ENCODE results near the gene SPPL2B. TPM values are rescaled to one million over a fixed set of nuclear protein-coding genes. Genes with fewer than 3 reads are reported as not detected.

Gene SPPL2B
- total RNA-seq, 5 donors from 2014 or later (not counting 1 experiment from before 2014, with no cell fraction given) = 96.5 to 173 (median 133) TPM

DNA sequence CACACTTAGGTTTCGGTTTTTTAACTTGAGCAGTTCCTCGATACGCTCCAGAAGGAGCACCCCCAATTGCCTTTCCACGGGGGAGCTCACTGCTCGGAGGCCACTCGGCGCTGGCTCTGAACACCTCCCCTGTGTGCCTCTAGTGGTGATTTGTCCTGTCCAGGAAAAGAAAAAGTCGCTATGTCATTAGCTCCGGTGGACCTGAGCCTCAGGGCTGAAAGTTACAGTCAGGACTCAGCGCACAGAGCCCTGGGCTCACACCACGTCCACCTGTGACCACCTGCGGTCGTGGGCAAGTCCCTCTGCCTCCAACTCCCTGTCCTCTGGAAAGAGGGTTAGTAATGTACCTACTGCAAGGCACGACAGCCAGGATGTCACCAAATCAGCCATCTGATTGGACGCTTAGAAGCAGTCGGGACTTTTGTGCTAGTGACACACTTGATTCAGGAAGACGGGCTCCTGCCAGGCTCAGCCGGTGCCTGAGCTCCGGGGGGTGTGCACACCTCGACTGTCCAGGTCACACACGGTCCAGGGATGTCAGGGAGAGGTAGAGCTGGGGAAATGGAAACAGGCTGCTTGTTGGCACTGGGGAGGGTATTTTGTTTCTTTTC is 27.7 kb downstream of the SPPL2B start:
- no peaks in the 10 kb centered on the region for H3K36me3 Mint-ChIP-seq
- peaks cover 0 to 4% (median 4%) of the 10 kb centered on the region in 3 donors for H3K4me1 Mint-ChIP-seq
- DNase-seq = no peak
- H3K4me3 Mint-ChIP-seq = no peak overlapping the region
- H3K4me3 ChIP-seq (ENCODE audit: control insufficient read depth in 1 of 2, extremely low read depth in 1 of 2, low read length in 1 of 2) = no peak overlapping the region
- H3K27ac Mint-ChIP-seq = no peak overlapping the region
- H3K36me3 ChIP-seq (ENCODE audit: control insufficient read depth in 2 of 2, extremely low read depth in 1 of 2, insufficient read depth in 1 of 2, low read length in 1 of 2) = peaks cover 9 to 14% of the 10 kb centered on the region in 2 donors
- ATAC-seq (replicated peaks in 1 of 4) = no peak
- no peaks in the 10 kb centered on the region for H3K9me3 Mint-ChIP-seq
- H3K27ac ChIP-seq (ENCODE audit: low read length) = no peak overlapping the region
- ChIA-PET CTCF (no interaction called here), POLR2A (no interaction called here)
- H3K9me3 ChIP-seq = no peaks in the 10 kb centered on the region
- H3K4me1 ChIP-seq (ENCODE audit: control insufficient read depth in 1 of 2, extremely low read depth in 1 of 2, insufficient read depth in 2 of 2, low read length in 2 of 2) = peaks cover 0 to 4% of the 10 kb centered on the region in 2 experiments
- 96% methylated on average over 18 of the region's 21 CpGs for WGBS (ENCODE audit: insufficient coverage)
- H3K27me3 Mint-ChIP-seq = peaks cover 6% of the 10 kb centered on the region in 2 donors
- peaks cover 0 to 16% of the 10 kb centered on the region in 2 experiments for H3K27me3 ChIP-seq (replicated peaks in 1 of 2; ENCODE audit: control insufficient read depth in 2 of 2, extremely low read depth in 1 of 2, insufficient read depth in 2 of 2, low read length in 1 of 2)

GRCh38 chr19:2357279-2358206 is 29.1 kb downstream of the SPPL2B start:
- ATAC-seq (replicated peaks in 1 of 4) (no peak), DNase-seq (no peak)
- H3K4me1 ChIP-seq (ENCODE audit: control insufficient read depth in 1 of 2, extremely low read depth in 1 of 2, insufficient read depth in 2 of 2, low read length in 2 of 2) = peaks cover 0 to 9% of the 10 kb centered on the region in 2 experiments
- H3K27me3 ChIP-seq (replicated peaks in 1 of 2; ENCODE audit: control insufficient read depth in 2 of 2, extremely low read depth in 1 of 2, insufficient read depth in 2 of 2, low read length in 1 of 2) = peaks cover 0 to 29% of the 10 kb centered on the region in 2 experiments
- Mint-ChIP-seq H3K27me3 (peaks cover 6% of the 10 kb centered on the region in 2 donors), H3K4me1 (peaks cover 0 to 4% (median 4%) of the 10 kb centered on the region in 3 donors), H3K9me3 (no peaks in the 10 kb centered on the region), H3K4me3 (no peak overlapping the region), H3K27ac (no peak overlapping the region), H3K36me3 (no peaks in the 10 kb centered on the region)
- 93% methylated on average over 3 of the region's 3 CpGs for WGBS (ENCODE audit: insufficient coverage)
- peaks cover 8 to 11% of the 10 kb centered on the region in 2 donors for H3K36me3 ChIP-seq (ENCODE audit: control insufficient read depth in 2 of 2, extremely low read depth in 1 of 2, insufficient read depth in 1 of 2, low read length in 1 of 2)
- ChIA-PET POLR2A (no interaction called here), CTCF (no interaction called here)
- no peak overlapping the region for H3K4me3 ChIP-seq (ENCODE audit: control insufficient read depth in 1 of 2, extremely low read depth in 1 of 2, low read length in 1 of 2)
- no peak overlapping the region for H3K27ac ChIP-seq (ENCODE audit: low read length)
- H3K9me3 ChIP-seq = no peaks in the 10 kb centered on the region

DNA sequence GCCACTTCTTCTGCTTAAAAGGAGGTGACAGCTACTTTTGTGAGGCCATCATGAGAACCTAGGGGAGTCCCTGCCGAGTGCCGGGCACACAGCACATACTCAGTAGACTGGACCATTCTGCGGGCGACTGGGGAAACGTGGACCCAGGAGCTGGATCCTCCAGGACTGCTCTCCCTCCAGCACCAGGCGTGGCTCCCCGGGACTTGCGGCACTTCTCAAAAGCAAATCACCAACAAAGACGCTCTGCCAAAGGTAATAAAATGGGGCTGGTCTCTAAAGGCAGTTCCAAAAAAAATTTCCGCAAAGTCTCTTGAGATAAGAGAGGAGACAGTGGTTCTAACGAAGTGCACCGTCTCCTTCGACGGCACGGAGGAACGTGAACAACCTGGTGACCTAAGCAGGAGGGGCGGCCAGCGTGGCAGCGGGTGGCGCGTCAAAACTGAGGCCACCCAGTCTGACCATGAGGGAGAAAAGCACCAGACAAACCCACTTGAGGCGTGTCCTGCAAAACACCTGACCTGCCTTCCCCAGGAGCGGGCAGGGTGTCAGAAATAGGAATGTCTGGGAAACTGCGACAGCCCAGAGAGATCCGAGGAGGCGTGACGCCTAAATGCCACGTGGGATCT is 30.2 kb downstream of the SPPL2B start:
- H3K36me3 Mint-ChIP-seq = no peaks in the 10 kb centered on the region
- no peaks in the 10 kb centered on the region for H3K9me3 Mint-ChIP-seq
- H3K27ac Mint-ChIP-seq = no peak overlapping the region
- DNase-seq (no peak), ATAC-seq (replicated peaks in 1 of 4) (no peak)
- peaks cover 0 to 4% (median 4%) of the 10 kb centered on the region in 3 donors for H3K4me1 Mint-ChIP-seq
- ChIA-PET CTCF (no interaction called here), POLR2A (no interaction called here)
- H3K4me3 Mint-ChIP-seq = no peak overlapping the region
- peaks cover 0 to 39% of the 10 kb centered on the region in 2 experiments for H3K27me3 ChIP-seq (replicated peaks in 1 of 2; ENCODE audit: control insufficient read depth in 2 of 2, extremely low read depth in 1 of 2, insufficient read depth in 2 of 2, low read length in 1 of 2)
- 94% methylated on average over 24 of the region's 28 CpGs for WGBS (ENCODE audit: insufficient coverage)
- H3K27ac ChIP-seq (ENCODE audit: low read length) = no peak overlapping the region
- no peak overlapping the region for H3K4me3 ChIP-seq (ENCODE audit: control insufficient read depth in 1 of 2, extremely low read depth in 1 of 2, low read length in 1 of 2)
- peaks cover 0 to 9% of the 10 kb centered on the region in 2 experiments for H3K4me1 ChIP-seq (ENCODE audit: control insufficient read depth in 1 of 2, extremely low read depth in 1 of 2, insufficient read depth in 2 of 2, low read length in 2 of 2)
- peaks cover 5% of the 10 kb centered on the region in 2 donors for H3K36me3 ChIP-seq (ENCODE audit: control insufficient read depth in 2 of 2, extremely low read depth in 1 of 2, insufficient read depth in 1 of 2, low read length in 1 of 2)
- no peaks in the 10 kb centered on the region for H3K9me3 ChIP-seq
- H3K27me3 Mint-ChIP-seq = peaks cover 6% of the 10 kb centered on the region in 2 donors

- CTCF ChIA-PET = no interaction called here
- Mint-ChIP-seq H3K4me3 (no peak within 1 kb of the TSS), H3K4me1 (peaks cover 0 to 4% (median 4%) of the 10 kb centered on the region in 3 donors), H3K36me3 (no peaks in the 10 kb centered on the region), H3K27me3 (peaks cover 8 to 13% of the 10 kb centered on the region in 2 donors), H3K9me3 (no peaks in the 10 kb centered on the region), H3K27ac (peak within 1 kb of the TSS in 1 of 2 donors; percentile 15)
- POLR2A ChIA-PET = no interaction called here
- DNase-seq (no peak), ATAC-seq (replicated peaks in 1 of 4) (no peak)
- peaks cover 0 to 9% of the 10 kb centered on the region in 2 experiments for H3K4me1 ChIP-seq (ENCODE audit: control insufficient read depth in 1 of 2, extremely low read depth in 1 of 2, insufficient read depth in 2 of 2, low read length in 2 of 2)
- no peaks in the 10 kb centered on the region for H3K9me3 ChIP-seq
- no peak within 1 kb of the TSS for H3K4me3 ChIP-seq (ENCODE audit: control insufficient read depth in 1 of 2, extremely low read depth in 1 of 2, low read length in 1 of 2)
- H3K27ac ChIP-seq (ENCODE audit: low read length) = no peak within 1 kb of the TSS
- 30% methylated on average over 28 of the region's 44 CpGs for WGBS (ENCODE audit: insufficient coverage)
- no peaks in the 10 kb centered on the region for H3K36me3 ChIP-seq (ENCODE audit: control insufficient read depth in 2 of 2, extremely low read depth in 1 of 2, insufficient read depth in 1 of 2, low read length in 1 of 2)
- H3K27me3 ChIP-seq (replicated peaks in 1 of 2; ENCODE audit: control insufficient read depth in 2 of 2, extremely low read depth in 1 of 2, insufficient read depth in 2 of 2, low read length in 1 of 2) = peaks cover 0 to 39% of the 10 kb centered on the region in 2 experiments
Measured at GRCh38 chr19:2359992-2360685, 31.7 kb downstream of the SPPL2B start, which contains the start of gene TMPRSS9. TSS of gene TMPRSS9 (plus strand) at chr19:2360265. CDS start at chr19:2389786, 29,521 bp downstream.

DNA sequence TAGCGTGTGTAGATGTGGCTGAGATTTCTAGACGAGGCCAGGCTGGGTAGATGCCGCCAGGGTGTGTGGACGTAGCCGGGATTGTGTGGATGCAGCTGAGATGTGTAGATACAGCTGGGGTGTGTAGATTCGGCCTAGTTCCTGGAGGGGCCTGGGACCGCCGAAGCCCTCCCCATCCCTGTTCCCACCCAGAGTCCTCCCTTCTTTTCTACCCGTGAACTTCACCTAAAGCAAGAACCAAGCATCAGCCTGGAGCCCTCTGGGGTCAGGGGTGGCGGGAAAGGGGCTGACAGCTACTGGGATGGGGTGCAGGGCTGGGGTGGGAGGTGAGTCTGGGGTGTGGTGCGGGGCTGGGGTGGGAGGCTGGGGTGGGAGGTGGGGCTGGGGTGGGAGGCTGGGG is 32.3 kb downstream of the SPPL2B start:
- Mint-ChIP-seq H3K27ac (peak overlapping the region in 1 of 2 donors; percentile 15), H3K4me3 (no peak overlapping the region), H3K9me3 (no peaks in the 10 kb centered on the region), H3K36me3 (no peaks in the 10 kb centered on the region), H3K4me1 (peaks cover 0 to 4% (median 4%) of the 10 kb centered on the region in 3 donors), H3K27me3 (peaks cover 12 to 16% of the 10 kb centered on the region in 2 donors)
- peaks cover 0 to 45% of the 10 kb centered on the region in 2 experiments for H3K27me3 ChIP-seq (replicated peaks in 1 of 2; ENCODE audit: control insufficient read depth in 2 of 2, extremely low read depth in 1 of 2, insufficient read depth in 2 of 2, low read length in 1 of 2)
- no peaks in the 10 kb centered on the region for H3K9me3 ChIP-seq
- DNase-seq = no peak
- POLR2A ChIA-PET = no interaction called here
- no peak overlapping the region for H3K4me3 ChIP-seq (ENCODE audit: control insufficient read depth in 1 of 2, extremely low read depth in 1 of 2, low read length in 1 of 2)
- H3K27ac ChIP-seq (ENCODE audit: low read length) = no peak overlapping the region
- whole genome bisulfite sequencing (ENCODE audit: insufficient coverage) = 83% methylated on average over 1 of the region's 11 CpGs
- no peak for ATAC-seq (replicated peaks in 1 of 4)
- peaks cover 0 to 9% of the 10 kb centered on the region in 2 experiments for H3K4me1 ChIP-seq (ENCODE audit: control insufficient read depth in 1 of 2, extremely low read depth in 1 of 2, insufficient read depth in 2 of 2, low read length in 2 of 2)
- CTCF ChIA-PET = no interaction called here
- no peaks in the 10 kb centered on the region for H3K36me3 ChIP-seq (ENCODE audit: control insufficient read depth in 2 of 2, extremely low read depth in 1 of 2, insufficient read depth in 1 of 2, low read length in 1 of 2)
